RKO (cell line): ENCODE results near the gene METTL21C.

Experiments used
- DNase-seq: peaks from one replicate; pipeline ENCODE4 v3.0.0-alpha.2; 2016; ENCODE audit warnings: low spot score

METTL21C gene

DNA sequence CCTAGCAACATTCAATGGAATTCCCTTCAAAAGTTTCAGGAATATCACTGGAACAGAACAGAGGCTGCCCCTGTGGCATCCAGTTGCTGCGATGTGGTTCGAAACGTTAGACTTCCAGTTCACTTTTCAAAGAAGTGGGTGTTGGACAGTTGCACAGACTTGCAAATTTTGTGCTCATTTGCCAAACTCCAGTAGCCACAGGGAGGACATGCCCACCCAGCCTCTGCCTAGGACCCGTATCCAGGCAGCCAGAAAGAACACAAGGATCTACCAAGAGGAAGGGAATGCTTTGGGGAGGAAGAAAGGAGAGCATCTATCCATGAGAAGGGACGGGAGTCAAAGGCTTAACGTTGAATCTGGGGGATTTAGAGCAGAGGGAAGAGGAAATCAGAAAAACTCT is at the start of gene METTL21C:
Gene METTL21C (minus strand): TSS at position 108 of the 400 bp plus-strand sequence. CDS start 546 bp downstream, outside the sequence.
- no peak for DNase-seq

DNA sequence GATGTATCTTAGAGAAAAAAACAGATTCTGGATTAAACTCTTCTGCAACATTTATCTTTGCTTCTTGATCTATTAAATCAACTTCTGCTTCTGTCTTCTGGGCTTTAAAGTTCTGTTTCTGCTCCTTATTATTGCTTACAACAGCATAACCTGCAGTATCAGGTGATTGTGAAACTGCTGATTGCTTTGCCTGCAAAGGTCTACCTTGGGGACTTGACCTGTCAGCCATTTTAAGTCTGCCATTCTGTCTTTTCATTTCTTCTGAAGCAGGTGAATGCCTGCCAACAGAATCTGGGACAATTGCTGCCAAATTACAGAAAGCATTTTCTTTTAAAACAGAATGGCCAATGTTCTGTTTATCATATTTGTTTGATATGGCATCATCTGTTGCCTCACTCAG is 47.7 kb upstream of the METTL21C start:
- no peak for DNase-seq

DNA sequence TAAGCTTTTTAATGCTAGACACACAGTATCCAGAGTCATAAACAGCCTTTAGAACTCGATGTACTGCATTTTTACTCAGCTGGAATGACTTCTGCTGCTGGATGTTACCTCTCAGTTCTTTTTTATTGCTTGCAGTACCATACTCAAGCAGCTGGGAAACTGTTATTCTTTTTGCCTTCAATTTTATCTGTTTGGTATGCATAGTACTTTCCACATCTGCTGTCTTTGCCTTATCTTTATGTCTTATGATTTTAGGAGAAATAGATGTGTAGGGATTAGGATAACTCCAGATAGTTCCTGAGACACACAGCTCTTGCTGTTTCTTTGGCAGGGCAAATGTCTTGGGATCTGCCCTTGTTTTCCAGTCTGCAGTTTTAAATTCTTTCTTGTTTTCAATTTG is 47.3 kb upstream of the METTL21C start:
- no peak for DNase-seq

DNA sequence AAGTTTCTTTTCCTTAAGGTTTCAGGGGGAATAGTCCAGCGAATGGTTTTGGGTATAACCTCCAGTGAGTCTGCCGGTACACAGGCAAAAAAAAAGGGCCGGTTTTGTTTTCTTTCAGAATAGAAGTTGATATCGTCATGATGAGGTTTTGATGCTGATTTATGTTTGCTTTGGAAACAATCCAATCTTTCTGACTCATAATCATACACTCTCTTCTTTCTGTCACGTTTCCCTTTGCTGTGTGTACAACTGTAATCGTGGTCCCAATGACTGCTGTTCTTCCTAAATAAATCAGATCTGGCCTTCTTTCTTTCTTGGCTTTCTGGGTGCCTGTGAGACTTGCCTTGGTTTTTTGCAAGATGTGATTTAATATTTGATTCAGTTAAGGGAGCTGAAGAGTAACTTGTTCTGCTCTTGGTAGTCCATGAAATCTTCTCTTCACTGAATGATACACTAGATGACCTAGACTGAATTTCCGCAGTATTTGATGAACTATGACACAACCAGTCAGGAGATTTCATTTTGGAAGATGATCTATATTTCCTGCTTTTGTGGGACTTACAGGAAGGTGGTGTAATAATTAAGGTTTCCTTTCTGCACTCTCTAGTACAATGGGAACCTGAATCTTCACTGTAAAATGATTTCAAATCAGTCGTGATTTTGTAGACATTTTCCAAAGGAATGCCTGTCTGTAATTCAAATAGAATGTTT is 34.9 kb upstream of the METTL21C start:
- DNase-seq: peak; percentile 86

DNA sequence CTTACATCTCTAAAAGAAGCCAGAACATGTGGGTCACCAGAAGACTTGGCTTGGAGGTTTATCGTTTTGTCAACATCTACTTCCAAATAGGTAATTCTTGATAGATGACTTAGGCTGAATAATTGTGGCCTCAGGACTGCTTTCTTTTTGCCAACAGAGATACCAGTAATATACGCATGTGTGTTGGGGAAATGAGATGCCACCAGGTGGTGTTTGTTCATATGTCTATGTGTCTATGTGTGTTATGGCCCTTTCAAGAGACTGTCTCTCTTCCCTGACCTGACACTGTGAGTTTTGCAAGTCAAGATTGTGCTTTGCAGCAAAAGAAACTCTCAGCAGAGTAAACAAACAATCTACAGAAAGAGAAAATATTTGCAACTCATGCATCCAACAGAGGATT is 31.6 kb upstream of the METTL21C start:
- peak; percentile 25 for DNase-seq

DNA sequence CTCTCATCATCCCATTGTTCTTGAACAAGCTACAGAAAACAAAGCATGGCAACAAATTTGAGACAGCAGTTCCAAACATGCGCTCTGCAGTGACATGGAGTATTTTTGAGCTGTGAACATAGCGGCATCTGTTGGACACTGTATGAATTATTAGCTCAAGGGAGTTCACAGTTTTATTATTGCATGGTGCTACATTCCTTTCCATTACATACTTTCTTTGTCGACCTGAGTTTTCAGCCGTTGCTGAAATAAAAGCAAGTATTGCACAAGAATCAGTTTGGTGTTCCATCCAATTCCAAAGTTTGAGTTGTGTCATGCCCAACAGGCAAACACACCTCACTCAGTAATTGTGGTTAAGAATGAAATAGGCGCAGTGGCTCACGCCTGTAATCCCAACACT is 30.1 kb upstream of the METTL21C start:
- peak; percentile 69 for DNase-seq

DNA sequence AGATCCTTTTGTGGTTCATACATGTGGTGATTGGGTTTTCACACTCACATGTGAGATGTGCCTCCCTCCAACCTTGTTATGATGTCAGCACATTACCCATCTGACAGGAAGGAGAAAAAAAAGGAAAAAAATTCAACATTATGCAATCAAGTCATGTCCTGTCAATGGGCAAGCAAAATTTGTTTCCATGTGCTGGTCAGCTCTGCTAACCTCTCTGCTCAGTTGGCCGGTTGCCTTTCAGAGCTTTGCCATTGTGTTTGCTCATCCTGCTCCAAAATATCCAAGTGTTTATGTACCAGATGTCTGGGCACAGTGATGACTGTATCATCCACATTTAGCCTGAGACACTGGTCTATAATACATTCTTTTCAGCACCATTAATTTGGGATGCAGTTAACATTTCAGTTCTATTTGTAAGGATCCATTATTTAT is 27.0 kb upstream of the METTL21C start:
- DNase-seq: peak; percentile 12

DNA sequence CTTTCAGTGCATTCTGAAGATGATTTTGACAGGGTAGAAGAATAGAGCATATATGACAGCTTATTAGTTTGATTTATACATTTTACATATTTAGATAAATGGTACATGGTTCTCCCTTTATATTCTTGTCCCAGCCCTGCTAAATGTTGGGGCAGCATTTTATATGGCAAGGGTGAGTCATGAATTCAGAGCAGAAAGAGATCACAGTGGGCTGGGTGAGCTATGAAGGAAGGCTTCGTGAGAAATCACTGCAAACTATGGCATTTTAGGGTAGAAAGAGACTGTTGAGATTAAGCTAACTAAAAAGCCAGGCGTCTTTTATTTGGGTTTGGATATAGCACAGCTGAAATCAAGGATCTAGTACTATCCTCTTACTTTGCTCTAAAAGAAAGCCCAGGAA is 23.9 kb upstream of the METTL21C start:
- no peak for DNase-seq

DNA sequence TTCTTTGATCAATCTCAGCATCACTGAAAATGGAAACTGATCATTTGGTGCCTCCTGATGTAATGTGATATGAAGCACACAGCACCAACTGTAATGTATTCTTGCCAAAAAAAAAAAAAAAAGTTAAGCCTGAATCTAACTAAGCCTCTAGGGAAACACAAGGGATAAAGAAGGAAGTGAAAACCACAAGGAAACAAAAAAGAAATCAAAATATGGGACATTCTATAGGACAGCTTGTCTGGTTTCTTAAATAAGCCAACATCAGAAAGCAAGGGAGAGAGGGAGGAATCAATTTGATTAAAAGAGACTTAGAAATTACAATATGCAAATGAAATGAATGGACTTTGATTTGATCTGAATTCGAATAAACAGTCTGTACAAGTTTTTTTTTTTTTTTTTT is 20.6 kb upstream of the METTL21C start:
- DNase-seq: no peak

DNA sequence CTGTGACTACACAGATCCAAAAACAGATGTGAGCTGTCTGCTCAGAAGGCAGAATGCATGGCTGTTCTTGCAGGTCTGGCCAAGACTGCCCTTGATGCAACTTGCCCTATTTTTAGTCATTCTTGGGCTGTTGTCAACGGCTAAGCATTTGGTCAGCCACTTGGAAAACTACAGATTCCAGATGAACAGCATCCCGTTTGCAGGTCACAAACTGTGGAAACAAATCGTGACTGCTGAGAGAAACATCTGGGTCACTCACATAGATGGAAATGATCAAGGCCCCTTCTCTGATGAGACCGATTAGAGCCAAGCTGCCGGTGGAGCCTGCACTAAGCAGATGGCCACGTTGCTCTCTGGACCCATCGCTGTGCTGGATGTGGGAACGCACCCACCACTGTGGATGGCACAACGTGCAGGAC is 15.4 kb upstream of the METTL21C start:
- no peak for DNase-seq

DNA sequence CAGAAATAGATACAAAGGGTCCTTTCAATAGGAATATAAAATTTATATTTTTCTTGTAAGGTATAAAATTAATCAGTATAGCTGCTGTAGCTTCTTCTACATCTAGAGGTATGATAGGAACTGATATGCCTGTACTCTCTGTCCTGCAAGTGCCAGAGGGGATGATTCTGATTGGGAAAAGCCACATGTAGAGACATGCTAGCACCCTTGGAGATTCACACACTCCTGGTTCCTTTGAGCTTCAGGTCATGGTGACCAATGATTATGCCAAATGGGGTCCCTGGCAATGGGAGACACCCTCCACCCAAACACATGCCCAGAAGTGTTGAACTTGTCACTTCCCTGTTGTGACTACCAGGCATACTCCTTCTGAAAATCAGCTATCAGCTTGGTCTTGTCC is 14.7 kb upstream of the METTL21C start:
- DNase-seq: no peak

DNA sequence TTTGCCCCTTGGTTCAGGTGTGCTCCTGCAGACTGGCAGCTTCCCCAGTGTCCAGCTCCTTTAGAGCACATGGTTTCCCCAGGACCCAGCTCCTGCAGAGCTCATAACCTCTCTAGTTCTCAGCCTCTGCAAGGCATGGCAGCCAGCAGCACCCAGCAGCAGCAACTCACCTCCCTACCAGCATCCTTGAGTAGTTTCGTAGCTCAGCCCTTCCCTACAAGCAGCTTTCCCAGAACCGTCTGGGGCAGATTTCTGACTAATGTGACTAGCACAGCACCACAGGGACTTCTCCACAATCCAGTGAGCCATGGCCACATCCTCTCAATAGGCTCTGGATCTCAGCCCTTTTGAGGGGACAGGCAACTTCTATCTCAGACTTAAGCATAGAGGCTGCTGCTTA is 14.1 kb upstream of the METTL21C start:
- no peak for DNase-seq

DNA sequence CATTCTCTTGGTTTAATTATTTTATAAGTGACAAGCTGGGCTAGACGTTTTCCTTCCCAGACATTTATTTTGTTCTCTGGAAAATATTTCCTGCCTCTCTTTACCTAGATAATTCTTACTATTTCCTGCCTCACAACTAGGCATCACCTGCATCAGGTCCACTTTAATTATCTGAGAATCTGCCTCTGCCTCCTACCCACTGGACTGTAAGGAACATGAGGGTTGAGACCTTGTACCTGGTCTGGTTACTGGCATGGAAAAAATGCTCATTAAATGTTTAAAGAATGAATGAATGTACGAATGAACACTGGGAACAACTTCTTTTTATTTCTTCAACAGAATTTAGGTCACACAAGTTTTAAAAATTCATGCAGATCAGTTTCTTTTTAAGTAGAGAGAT is 13.4 kb upstream of the METTL21C start:
- DNase-seq: no peak

DNA sequence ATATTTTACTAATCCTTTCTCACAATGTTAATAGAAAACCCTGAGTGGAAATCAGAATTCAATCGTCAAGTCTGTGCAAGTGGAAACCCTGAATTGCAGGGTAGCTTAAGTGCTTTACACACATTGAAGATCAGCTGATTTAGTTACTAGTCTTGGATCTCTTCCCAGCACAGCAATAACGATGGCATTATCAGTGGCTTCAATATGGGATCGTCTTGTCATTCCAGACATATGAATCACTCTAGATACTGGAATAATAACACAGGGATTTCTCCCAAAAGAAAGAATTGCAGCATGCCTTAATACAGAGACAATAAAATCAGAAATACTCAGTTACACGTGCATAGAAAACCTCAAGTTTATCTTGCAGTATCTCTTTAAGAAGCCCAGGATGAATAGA is 12.6 kb upstream of the METTL21C start:
- DNase-seq: no peak

DNA sequence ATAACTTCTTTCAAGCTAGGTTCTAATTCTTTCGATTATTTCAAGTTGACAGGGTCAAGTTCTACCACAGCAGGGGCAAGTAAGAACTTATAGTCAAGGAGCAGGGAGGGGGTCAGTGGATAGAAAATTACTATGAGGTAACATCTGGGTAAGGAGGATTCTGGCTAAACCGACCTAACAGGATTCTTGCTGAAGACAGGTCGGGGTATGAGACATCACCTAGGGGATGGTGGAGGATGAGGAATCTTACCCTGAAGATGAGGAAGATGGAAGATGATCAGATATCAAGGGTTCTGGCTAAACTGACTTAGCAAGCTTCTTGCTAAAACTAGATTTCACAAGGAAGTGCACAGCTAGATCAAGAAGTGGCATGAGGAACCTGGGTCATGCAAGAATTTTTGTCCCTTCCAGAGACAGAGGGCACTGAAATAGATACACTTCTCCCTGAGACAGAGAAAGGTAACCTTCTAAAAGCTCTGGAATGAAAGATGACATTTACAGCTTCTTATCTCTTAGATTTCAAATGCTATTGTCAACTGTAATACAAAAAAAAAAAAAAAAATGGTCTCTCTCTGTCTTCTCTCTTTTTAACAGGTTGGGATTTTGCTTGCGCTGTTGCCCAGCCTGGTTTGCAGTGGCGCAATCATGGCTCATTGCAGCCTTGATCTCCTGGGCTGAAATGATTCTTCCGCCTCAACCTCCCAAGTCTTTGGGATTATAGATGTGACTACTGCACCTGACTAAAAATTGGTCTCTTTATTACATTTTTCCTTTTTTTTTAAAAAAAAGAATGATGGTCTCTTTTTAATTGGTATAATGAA is 9.6 kb upstream of the METTL21C start:
- DNase-seq: no peak

DNA sequence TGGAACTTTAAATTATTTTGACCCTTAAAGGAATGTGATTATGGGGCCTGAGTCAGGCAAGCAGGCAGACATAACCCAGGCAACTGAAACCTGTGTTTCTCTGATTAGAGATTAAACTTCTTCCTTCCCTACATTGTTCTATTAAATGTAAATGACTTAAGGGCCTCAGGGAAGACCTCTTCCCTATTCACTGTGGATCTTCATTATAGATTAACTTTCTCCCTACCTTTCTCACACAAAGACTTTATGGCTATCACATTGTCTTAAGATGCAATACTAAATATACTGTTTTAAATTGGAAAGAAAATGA is 8.8 kb upstream of the METTL21C start:
- DNase-seq: no peak

DNA sequence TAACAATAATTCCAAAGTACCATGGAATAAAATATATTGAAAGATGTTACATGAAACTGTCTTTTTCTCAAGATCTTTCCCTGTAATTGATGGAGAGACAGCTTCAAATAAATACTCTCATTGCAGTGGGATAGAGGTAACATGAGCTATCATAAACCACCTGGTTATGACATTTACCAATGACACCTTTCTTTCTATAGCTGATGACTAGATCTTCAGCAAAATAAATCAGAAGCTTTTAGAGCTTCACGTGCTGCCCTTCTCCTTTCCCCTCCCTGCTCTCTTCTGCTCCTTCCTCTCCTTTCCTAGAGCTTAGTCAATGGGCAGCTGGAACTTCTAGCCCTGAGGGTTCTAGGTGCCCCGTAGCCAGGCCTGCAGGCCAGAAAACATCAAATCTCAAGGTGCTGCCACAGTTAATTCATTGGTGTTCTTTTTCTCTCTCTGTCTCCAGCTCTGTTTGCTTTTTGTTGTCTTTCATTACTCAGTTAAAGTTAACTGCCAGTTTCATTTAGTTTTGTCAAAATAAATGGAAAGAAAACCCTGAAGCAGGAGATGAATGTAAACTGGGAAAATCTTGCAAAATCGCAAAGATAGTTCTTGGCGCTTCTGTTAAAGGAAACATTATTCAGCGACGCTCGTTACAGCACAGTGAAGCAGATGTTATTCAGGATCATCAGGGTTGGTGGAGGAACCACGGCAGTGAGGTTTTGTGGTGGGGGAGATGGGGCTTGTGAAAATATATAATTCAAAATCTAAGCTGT is 8.3 kb upstream of the METTL21C start:
- DNase-seq: no peak

DNA sequence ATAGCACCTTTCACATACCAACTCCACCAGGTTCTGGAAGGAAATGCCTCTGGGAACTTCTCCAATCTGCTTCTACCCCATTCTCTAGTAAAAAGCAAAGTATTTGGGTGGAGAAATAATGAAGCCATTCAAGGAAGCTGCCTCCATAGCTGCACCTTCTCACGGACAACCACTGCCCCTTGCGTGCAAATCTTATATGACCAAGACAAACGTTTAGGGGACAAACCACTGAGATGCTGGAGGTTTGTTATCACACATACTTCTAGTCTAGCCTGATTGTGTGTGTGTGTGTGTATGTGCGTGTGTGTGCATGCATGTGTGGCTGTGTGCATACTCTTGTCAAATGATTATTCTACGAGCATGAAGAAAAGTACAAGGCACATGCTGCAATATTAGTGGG is 6.5 kb upstream of the METTL21C start:
- DNase-seq: no peak

DNA sequence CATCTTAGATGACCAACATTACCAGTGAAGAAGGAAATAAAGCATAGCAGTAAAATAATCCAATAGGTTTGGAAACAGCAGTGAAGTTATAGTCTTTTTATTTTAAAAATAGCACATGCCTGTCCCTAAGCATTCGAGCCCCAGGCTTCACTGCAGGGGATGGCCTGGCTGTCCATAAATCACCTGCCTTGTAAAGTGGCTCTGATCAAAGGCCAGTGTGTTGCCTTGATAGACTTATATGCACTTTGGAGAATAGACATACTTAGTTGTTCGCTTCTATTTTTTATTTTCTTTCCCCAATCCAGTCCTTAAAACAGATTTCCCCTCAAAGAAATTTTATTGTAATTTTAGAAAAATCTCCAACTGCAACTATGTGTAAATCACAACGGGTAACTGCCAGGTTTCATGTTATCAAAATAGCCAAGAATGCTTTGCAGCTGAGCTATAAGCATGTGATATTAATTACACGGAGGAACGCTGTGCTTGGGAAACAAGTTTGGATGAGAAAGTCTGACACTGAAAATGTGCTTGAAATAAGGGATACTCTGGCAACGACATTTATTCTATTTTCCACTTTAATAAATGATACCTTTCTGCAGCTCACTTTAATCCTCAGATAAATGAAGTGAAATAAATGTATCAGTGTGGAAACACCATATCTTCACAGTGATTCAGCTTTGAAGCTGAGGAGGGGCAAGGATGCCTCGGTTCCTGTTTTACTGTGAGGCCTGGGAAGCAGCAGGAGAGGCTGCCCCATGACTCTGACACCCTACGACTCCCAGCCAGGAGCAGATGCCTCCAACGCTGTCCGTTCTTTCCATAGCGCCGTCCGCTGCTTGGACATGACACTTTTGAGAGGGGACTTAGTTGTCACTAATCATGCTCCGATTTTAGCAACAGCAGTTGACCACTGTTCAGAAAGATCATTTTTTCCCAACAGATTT is 5.5 kb upstream of the METTL21C start:
- no peak for DNase-seq

DNA sequence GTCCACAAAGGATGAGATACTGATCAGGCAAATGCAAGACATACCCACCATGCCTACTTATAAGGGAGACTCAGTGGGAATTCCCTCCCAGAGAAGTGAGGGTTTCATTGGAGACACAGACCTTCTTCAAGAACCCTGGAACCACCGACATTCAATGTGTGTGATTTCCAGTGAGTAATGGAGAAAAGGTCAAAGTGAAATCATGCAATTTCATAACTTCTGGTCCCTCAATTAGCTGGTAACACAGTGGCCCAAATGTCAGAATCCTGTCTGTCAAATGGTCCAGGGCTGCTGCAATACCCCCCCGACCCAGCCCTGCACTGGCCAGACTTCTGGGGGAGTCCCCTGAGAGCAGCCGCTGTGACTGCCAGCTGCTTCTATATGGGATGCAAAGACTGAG is 4.7 kb upstream of the METTL21C start:
- DNase-seq: no peak

DNA sequence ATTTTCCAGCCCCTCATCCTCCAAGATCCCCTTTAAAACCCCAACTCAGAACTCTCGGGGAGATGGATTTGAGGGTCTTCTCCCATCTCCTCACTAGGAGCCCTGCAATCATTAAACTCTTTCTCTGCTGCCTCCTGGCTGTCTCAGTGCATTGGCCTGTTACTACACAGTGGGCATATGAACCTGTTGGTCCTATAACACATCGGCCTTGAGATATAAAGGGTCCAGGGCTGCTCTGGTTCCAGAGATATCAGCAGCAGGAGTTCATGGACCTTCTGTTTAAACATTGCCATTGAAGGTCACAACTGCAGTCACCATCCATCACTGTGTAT is 3.8 kb upstream of the METTL21C start:
- no peak for DNase-seq
